ENCODE data around the gene SAMD7.

SAMD7 gene, protein sequence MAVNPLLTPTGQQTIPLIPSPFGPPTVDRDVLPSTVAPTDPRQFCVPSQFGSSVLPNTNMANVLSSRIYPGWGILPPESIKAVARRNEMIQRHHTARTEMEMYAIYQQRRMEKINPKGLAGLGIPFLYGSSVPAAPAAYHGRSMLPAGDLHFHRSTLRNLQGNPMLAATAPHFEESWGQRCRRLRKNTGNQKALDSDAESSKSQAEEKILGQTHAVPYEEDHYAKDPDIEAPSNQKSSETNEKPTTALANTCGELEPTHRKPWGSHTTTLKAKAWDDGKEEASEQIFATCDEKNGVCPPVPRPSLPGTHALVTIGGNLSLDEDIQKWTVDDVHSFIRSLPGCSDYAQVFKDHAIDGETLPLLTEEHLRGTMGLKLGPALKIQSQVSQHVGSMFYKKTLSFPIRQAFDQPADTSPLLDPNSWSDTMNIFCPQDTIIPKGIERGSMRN

GRCh38 chr3:169911272-169911671, at the start of gene SAMD7:
Gene SAMD7, plus strand, starts transcription at chr3:169911572. Its CDS starts 7,927 bp downstream, at chr3:169919499.
- Mint-ChIP-seq H3K27me3 (no peaks in the 10 kb centered on the region), H3K4me3 (no peak within 1 kb of the TSS), H3K36me3 (no peaks in the 10 kb centered on the region), H3K27ac (no peak within 1 kb of the TSS), H3K4me1 (peaks cover 6% of the 10 kb centered on the region), H3K9me3 (no peaks in the 10 kb centered on the region)
- DNase-seq (ENCODE audit: low spot score in 2 of 2) (no peak), ATAC-seq (ENCODE audit: low read depth) (no peak)

- Mint-ChIP-seq H3K9me3 (no peaks in the 10 kb centered on the region), H3K4me3 (no peak overlapping the region), H3K27me3 (no peaks in the 10 kb centered on the region), H3K4me1 (peaks cover 20% of the 10 kb centered on the region), H3K36me3 (no peaks in the 10 kb centered on the region), H3K27ac (no peak overlapping the region)
- DNase-seq (ENCODE audit: low spot score in 2 of 2) (no peak), ATAC-seq (ENCODE audit: low read depth) (no peak)
These were observed 49.5 kb upstream of the SAMD7 start for GRCh38 chr3:169861871-169862270.

- DNase-seq (ENCODE audit: low spot score in 2 of 2), result peak; percentile 60 to 74
- Mint-ChIP-seq H3K27me3 (no peaks in the 10 kb centered on the region), H3K4me3 (no peak overlapping the region), H3K27ac (no peak overlapping the region), H3K4me1 (peaks cover 20% of the 10 kb centered on the region), H3K36me3 (no peaks in the 10 kb centered on the region), H3K9me3 (no peaks in the 10 kb centered on the region)
- ATAC-seq (ENCODE audit: low read depth), result peak; percentile 58
These were observed 47.9 kb upstream of the SAMD7 start for GRCh38 chr3:169863458-169863899.

- peak overlapping the region; percentile 82 for H3K27ac Mint-ChIP-seq
- no peaks in the 10 kb centered on the region for H3K36me3 Mint-ChIP-seq
- peaks cover 20% of the 10 kb centered on the region for H3K4me1 Mint-ChIP-seq
- no peaks in the 10 kb centered on the region for H3K27me3 Mint-ChIP-seq
- DNase-seq (ENCODE audit: low spot score in 2 of 2) (no peak), ATAC-seq (ENCODE audit: low read depth) (no peak)
- H3K4me3 Mint-ChIP-seq, result no peak overlapping the region
- H3K9me3 Mint-ChIP-seq, result no peaks in the 10 kb centered on the region
These were observed 47.1 kb upstream of the SAMD7 start for GRCh38 chr3:169864270-169864669.

DNA sequence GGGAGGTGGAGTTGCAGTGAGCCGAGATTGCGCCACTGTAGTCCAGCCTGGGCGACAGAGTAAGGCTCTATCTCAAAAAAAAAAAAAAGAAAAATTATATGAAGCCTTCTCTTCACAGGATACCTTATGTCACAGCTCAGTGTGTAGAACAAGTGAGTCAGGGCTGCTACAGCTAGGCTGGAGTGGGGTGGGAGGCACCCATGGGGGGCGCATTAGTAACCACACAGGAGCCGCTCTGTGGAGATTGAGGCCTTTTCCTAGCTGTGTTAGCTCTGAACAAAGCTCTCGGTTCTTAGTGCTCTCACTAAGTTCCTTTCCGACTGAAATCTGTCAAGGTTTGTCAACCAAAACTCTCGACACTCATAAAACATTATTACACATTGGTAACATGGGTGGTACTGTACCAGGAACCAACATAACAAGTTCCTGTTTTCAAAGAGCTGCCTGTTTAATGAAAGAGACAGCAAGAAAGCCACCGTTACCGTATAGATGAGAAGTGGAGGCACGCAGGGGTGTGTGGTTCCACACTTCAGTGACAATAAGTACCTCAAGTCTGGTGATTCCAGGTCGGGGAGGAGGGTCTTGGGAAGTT, 46.1 kb upstream of the SAMD7 start:
- no peaks in the 10 kb centered on the region for H3K9me3 Mint-ChIP-seq
- H3K36me3 Mint-ChIP-seq, result no peaks in the 10 kb centered on the region
- DNase-seq (ENCODE audit: low spot score in 2 of 2) (peak; percentile 18 to 23), ATAC-seq (ENCODE audit: low read depth) (peak; percentile 87)
- peak overlapping the region; percentile 41 for H3K4me3 Mint-ChIP-seq
- peak overlapping the region; percentile 53 for H3K27ac Mint-ChIP-seq
- peaks cover 20% of the 10 kb centered on the region for H3K4me1 Mint-ChIP-seq
- no peaks in the 10 kb centered on the region for H3K27me3 Mint-ChIP-seq

- peak overlapping the region; percentile 28 for H3K27ac Mint-ChIP-seq
- H3K36me3 Mint-ChIP-seq, result no peaks in the 10 kb centered on the region
- ATAC-seq (ENCODE audit: low read depth), result no peak
- no peaks in the 10 kb centered on the region for H3K9me3 Mint-ChIP-seq
- H3K27me3 Mint-ChIP-seq, result no peaks in the 10 kb centered on the region
- no peak overlapping the region for H3K4me3 Mint-ChIP-seq
- H3K4me1 Mint-ChIP-seq, result peaks cover 26% of the 10 kb centered on the region
- no peak for DNase-seq (ENCODE audit: low spot score in 2 of 2)
These were observed 43.7 kb upstream of the SAMD7 start for GRCh38 chr3:169867584-169868210.

DNA sequence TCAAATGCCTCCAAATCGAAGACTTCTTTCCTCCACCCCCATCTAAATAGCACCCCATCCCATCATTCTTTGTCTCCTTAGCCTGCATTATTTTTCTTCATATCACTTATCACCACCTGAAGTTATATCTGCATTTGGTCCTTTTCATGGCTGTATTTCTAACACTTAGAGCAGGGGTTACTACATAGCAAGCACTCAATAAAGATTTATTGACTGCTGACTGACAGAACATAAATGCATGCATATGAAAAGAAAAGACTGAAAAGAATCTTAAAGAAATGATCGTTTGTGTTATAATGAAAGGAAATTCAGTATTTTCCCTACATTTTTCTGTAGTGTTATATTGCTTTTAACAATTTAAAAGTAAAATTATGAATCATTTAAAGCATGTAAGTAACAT, 43.0 kb upstream of the SAMD7 start:
- Mint-ChIP-seq H3K27me3 (no peaks in the 10 kb centered on the region), H3K4me1 (peaks cover 24% of the 10 kb centered on the region), H3K27ac (peak overlapping the region; percentile 28), H3K9me3 (no peaks in the 10 kb centered on the region), H3K4me3 (no peak overlapping the region), H3K36me3 (no peaks in the 10 kb centered on the region)
- no peak for DNase-seq (ENCODE audit: low spot score in 2 of 2)
- ATAC-seq (ENCODE audit: low read depth), result no peak

GRCh38 chr3:169869484-169870220, 41.7 kb upstream of the SAMD7 start, which contains the start of gene LRRC31:
Gene LRRC31, minus strand, starts transcription at chr3:169869935. Its CDS starts 128 bp downstream, at chr3:169869807.
- Mint-ChIP-seq H3K4me1 (peaks cover 16% of the 10 kb centered on the region), H3K36me3 (no peaks in the 10 kb centered on the region), H3K27ac (peak within 1 kb of the TSS; percentile 8), H3K4me3 (no peak within 1 kb of the TSS), H3K9me3 (no peaks in the 10 kb centered on the region), H3K27me3 (no peaks in the 10 kb centered on the region)
- ATAC-seq (ENCODE audit: low read depth) (no peak), DNase-seq (ENCODE audit: low spot score in 2 of 2) (no peak)

GRCh38 chr3:169871129-169871886, 40.1 kb upstream of the SAMD7 start:
- Mint-ChIP-seq H3K4me1 (peaks cover 6% of the 10 kb centered on the region), H3K36me3 (no peaks in the 10 kb centered on the region), H3K27ac (peak overlapping the region; percentile 1), H3K9me3 (no peaks in the 10 kb centered on the region), H3K4me3 (no peak overlapping the region), H3K27me3 (no peaks in the 10 kb centered on the region)
- peak; percentile 31 for ATAC-seq (ENCODE audit: low read depth)
- no peak for DNase-seq (ENCODE audit: low spot score in 2 of 2)

DNA sequence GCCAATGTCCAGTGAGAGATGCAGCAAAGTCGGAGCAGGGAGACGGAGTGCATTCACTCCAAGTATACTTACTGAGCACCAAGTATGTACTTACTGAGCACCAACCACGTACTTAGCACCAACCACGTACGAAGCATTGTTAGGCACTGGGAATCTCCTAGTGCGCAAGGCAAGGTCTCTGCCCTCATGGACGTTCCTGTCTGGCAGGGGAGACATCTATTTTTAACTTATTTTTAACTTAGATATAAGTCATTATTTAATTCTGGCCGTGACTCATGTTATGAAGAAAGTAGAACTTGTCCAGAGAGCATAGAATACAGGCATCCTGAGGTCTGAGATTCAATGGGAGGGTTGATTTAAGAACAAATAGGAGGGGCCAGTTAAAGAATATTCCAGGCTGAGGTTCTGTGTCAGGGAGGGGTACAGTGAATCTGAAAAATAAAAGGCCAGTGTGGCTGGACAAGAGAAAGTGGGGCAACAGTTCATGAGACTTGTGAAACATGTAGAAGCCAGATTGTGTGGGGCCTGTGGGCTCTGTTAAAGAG, 32.3 kb upstream of the SAMD7 start:
- no peak overlapping the region for H3K27ac Mint-ChIP-seq

DNA sequence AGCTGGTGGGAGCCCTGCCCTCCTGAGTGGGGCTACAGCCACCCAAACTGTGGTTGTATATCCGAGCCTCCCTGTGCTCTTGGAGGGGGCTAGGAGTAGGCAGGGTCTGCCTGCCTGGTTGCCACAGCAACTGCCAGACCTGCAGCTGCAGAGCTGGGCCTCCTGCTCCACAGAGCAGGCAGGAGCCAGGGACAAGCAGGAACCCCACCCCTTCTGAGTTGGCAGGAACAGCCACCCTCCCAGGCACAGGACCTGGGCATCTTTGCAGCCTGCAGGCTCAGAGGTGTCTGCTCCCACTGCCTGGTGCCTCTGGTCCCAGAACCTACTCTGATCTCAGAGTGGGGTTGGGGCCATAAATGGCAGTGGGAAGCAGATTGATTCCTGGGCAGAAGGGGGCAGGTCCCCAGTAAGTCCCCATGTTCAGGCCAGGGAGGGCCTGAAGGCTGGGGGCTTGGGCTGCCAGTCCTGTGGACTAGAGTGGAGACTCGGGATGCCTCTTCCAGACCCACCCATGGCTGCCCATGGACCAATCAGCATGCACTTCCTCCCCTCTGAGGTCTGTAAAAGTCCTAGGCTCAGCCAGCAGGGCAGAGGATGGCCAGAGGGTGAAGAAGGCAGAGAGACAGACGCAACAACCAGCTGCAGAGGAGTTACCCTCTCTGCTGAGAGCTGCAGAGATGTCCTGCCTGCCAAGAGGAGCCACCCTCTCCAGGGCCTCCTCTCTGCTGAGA, 31.4 kb upstream of the SAMD7 start:
- no peaks in the 10 kb centered on the region for H3K27me3 Mint-ChIP-seq
- ATAC-seq (ENCODE audit: low read depth) (no peak), DNase-seq (ENCODE audit: low spot score in 2 of 2) (no peak)
- no peaks in the 10 kb centered on the region for H3K36me3 Mint-ChIP-seq
- no peak overlapping the region for H3K4me3 Mint-ChIP-seq
- H3K27ac Mint-ChIP-seq, result no peak overlapping the region
- H3K4me1 Mint-ChIP-seq, result peaks cover 8% of the 10 kb centered on the region
- H3K9me3 Mint-ChIP-seq, result peaks cover 2% of the 10 kb centered on the region

More for the DNA sequence above, 32.3 kb upstream of the SAMD7 start:
- ATAC-seq (ENCODE audit: low read depth), result no peak
- peaks cover 2% of the 10 kb centered on the region for H3K4me1 Mint-ChIP-seq
- H3K36me3 Mint-ChIP-seq, result no peaks in the 10 kb centered on the region
- no peak overlapping the region for H3K4me3 Mint-ChIP-seq
- no peak for DNase-seq (ENCODE audit: low spot score in 2 of 2)
- H3K9me3 Mint-ChIP-seq, result no peaks in the 10 kb centered on the region
- no peaks in the 10 kb centered on the region for H3K27me3 Mint-ChIP-seq

DNA sequence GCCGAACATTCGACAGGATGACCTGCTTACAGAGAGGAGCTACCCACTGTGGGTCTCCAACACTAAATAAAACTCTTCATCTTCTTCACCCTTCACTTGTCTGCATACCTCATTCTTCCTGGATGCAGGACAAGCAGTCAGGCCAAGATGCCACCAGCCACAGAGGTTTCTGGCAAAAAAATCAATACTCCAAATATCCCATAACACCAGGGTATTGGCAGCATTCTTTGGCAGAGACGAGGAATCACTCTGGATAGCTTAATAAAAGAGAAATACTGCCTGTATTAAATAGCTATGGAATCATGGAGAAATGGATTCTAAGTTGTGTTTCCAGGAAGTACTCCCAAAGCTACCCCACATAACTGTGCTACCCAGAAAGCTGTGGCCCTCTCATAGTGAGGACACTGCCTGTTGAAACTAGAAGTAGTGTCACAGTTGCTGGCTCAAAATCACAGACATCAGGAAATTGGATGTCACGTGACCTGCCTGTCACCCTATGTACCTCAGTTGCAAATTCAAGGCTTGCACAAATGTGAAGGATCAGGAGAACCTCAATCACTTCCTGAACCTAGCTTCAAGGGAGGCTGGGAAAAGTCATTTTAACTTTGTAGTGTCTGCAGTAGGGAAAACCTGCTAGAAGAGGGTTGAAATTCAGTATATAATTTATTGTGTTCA, 30.7 kb upstream of the SAMD7 start:
- DNase-seq (ENCODE audit: low spot score in 2 of 2), result no peak
- Mint-ChIP-seq H3K27ac (no peak overlapping the region), H3K36me3 (no peaks in the 10 kb centered on the region), H3K4me3 (no peak overlapping the region), H3K27me3 (no peaks in the 10 kb centered on the region), H3K4me1 (peaks cover 8% of the 10 kb centered on the region), H3K9me3 (peaks cover 2% of the 10 kb centered on the region)
- no peak for ATAC-seq (ENCODE audit: low read depth)
